ENCODE results near the gene ELMO2. TPM values are rescaled to one million over a fixed set of nuclear protein-coding genes. Genes with fewer than 3 reads are reported as not detected.

Gene ELMO2
- total RNA-seq, 6 donors from 2014 or later = 36.4 to 103 (median 46.3) TPM

GRCh38 chr20:46324960-46325703, 81.3 kb downstream of the ELMO2 start:
- ATAC-seq (ENCODE audit: low FRiP score in 2 of 2) (peak in 1 of 2 donors; percentile 35), DNase-seq (no peak)
- no peaks in the 10 kb centered on the region for H3K4me1 ChIP-seq
- 58 to 65% methylated on average over 6 of the region's 6 CpGs for WGBS, 2 donors
- H3K27ac ChIP-seq = no peak overlapping the region
- H3K9me3 ChIP-seq = no peaks in the 10 kb centered on the region
- TF ChIP-seq POLR2AphosphoS5 (IDR thresholded peaks at IDR 0.05) (no peak), POLR2A (IDR thresholded peaks at IDR 0.05) (no peak), EP300 (IDR thresholded peaks at IDR 0.05) (no peak)
- TF ChIP-seq, protein P1, sequence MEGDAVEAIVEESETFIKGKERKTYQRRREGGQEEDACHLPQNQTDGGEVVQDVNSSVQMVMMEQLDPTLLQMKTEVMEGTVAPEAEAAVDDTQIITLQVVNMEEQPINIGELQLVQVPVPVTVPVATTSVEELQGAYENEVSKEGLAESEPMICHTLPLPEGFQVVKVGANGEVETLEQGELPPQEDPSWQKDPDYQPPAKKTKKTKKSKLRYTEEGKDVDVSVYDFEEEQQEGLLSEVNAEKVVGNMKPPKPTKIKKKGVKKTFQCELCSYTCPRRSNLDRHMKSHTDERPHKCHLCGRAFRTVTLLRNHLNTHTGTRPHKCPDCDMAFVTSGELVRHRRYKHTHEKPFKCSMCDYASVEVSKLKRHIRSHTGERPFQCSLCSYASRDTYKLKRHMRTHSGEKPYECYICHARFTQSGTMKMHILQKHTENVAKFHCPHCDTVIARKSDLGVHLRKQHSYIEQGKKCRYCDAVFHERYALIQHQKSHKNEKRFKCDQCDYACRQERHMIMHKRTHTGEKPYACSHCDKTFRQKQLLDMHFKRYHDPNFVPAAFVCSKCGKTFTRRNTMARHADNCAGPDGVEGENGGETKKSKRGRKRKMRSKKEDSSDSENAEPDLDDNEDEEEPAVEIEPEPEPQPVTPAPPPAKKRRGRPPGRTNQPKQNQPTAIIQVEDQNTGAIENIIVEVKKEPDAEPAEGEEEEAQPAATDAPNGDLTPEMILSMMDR (IDR thresholded peaks at IDR 0.05) = no peak
- H3K36me3 ChIP-seq = no peaks in the 10 kb centered on the region
- H3K27me3 ChIP-seq = peaks cover 0 to 4% (median 0%) of the 10 kb centered on the region in 4 donors
- H3K4me3 ChIP-seq = no peak overlapping the region

DNA sequence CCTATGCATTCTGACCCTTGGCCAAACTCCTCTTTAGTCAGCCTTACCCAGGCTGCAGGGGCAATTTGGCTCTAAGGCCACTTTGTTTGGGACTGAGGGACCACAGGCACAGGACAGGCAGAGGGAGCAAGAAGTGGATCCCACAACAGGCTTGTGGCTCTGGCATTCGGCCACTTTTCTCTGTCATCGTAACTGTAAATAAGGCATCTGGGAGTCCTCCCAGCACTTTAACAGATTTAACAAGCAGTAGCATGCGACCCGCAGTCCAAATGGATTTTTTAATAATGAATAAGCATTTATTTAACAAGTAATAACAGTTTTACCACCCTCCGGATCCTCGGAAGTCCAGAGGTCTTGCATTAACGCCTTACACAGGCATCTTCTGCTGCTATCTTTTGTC, 82.0 kb downstream of the ELMO2 start:
- H3K36me3 ChIP-seq = no peaks in the 10 kb centered on the region
- H3K27me3 ChIP-seq = no peaks in the 10 kb centered on the region
- TF ChIP-seq, protein P1 (IDR thresholded peaks at IDR 0.05) = no peak
- no peak for TF ChIP-seq POLR2A (IDR thresholded peaks at IDR 0.05)
- TF ChIP-seq EP300 (IDR thresholded peaks at IDR 0.05) = no peak
- TF ChIP-seq POLR2AphosphoS5 (IDR thresholded peaks at IDR 0.05) = no peak
- H3K27ac ChIP-seq = no peak overlapping the region
- H3K4me1 ChIP-seq = no peaks in the 10 kb centered on the region
- WGBS, 2 donors = 83 to 84% methylated on average over 7 of the region's 7 CpGs
- H3K4me3 ChIP-seq = no peak overlapping the region
- DNase-seq = no peak
- ATAC-seq (ENCODE audit: low FRiP score in 2 of 2) = no peak
- H3K9me3 ChIP-seq = no peaks in the 10 kb centered on the region

DNA sequence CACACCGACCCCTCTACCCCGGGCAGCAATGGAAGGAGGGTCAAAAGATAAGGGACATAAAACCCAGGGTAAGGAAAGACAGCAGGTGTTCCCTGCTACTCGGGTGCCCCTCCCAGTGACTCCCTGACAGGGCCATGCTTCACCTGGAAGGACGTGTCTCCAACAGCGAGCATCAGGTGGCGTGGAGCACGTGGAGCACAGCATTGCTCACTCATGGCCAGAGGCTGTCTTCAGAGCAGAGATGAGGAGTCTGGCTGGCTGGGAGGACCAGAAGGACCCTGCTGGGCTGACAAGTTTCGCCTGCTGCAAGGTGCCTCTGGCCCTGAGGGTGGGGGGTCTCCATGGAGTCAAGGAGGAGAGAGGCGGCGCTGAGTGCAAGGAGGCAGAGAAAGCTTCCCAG, 82.9 kb downstream of the ELMO2 start:
- H3K9me3 ChIP-seq = no peaks in the 10 kb centered on the region
- no peak for TF ChIP-seq EP300 (IDR thresholded peaks at IDR 0.05)
- TF ChIP-seq POLR2AphosphoS5 (IDR thresholded peaks at IDR 0.05) = no peak
- TF ChIP-seq POLR2A (IDR thresholded peaks at IDR 0.05) = no peak
- TF ChIP-seq, protein P1 (IDR thresholded peaks at IDR 0.05) = no peak
- 67 to 68% methylated on average over 8 to 10 of the region's 10 CpGs for WGBS, 2 donors
- DNase-seq (no peak), ATAC-seq (ENCODE audit: low FRiP score in 2 of 2) (no peak)
- no peak overlapping the region for H3K4me3 ChIP-seq
- no peaks in the 10 kb centered on the region for H3K36me3 ChIP-seq
- H3K27ac ChIP-seq = no peak overlapping the region
- H3K27me3 ChIP-seq = no peaks in the 10 kb centered on the region
- no peaks in the 10 kb centered on the region for H3K4me1 ChIP-seq

DNA sequence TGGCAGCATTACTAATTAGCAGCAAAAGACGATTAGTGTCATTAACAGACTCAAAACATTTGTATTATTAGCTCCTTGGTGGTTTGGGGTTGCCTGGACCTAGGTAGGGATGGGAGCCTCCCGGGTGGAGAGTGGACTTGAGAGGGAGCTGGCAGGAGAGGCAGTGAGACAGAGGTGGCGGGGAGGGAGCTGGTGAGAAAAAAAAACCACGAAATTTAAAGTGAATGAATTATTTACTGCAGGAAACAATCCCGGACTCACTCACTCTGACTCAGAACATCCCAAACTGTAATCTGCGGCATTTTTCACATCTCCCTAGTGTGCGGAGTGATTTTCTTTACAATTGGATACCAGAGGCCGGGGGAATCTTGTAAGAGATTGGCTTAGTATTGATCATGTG, 83.8 kb downstream of the ELMO2 start:
- Histone ChIP-seq H3K36me3 (no peaks in the 10 kb centered on the region), H3K27ac (no peak overlapping the region), H3K9me3 (no peaks in the 10 kb centered on the region), H3K27me3 (peaks cover 0 to under 1% (median under 1%) of the 10 kb centered on the region in 4 donors), H3K4me1 (no peaks in the 10 kb centered on the region), H3K4me3 (no peak overlapping the region)
- DNase-seq (no peak), ATAC-seq (ENCODE audit: low FRiP score in 2 of 2) (no peak)
- 58 to 63% methylated on average over 8 of the region's 8 CpGs for WGBS, 2 donors
- TF ChIP-seq POLR2A (IDR thresholded peaks at IDR 0.05) (no peak), POLR2AphosphoS5 (IDR thresholded peaks at IDR 0.05) (no peak), EP300 (IDR thresholded peaks at IDR 0.05) (no peak)
- TF ChIP-seq, protein P1 (IDR thresholded peaks at IDR 0.05) = no peak

All from upper lobe of left lung (tissue), 6 donors.